HepG2 (cell line): ENCODE data around the gene RECQL. TPM values are rescaled to one million over a fixed set of nuclear protein-coding genes. Genes with fewer than 3 reads are reported as not detected.

Source experiments
- ATAC-seq: fragments of 200-7000 bp; cut with Tn5 transposase; 3 replicates; pipeline ENCODE4 v1.9.1; 2020; ENCODE audit warnings: mild to moderate bottlenecking, moderate library complexity
- BruUV-seq: library from RNA; stranded (reverse); fragments of 400-500 nt; replicated peaks from 2 replicates; lab custom pipeline; 2021; lab: Mats Ljungman, UMichigan
- CTCF ChIA-PET: fragments of 300-600 bp; formaldehyde crosslinking; extraction: SDS; loops from one replicate; lab custom pipeline; 2021; ENCODE audit warnings: low total read pairs, inconsistent platforms, low intra/inter-chr PET ratio; lab: Yijun Ruan, JAX
- POLR2A ChIA-PET: fragments of 350-600 bp; sonication (Branson Sonifier 250); formaldehyde crosslinking; loops from one replicate; lab custom pipeline; 2020; ENCODE audit warnings: antibody characterized with exemption, inconsistent platforms; lab: Yijun Ruan, JAX
- DNase-seq: peaks from one replicate; pipeline ENCODE4 v3.0.0-alpha.2; 2015; ENCODE audit warnings: low spot score
- FAIRE-seq: peaks from 3 replicates; lab custom pipeline; 2011; peaks lifted over from hg19 to GRCh38; lab: Jason Lieb, UNC
- H2AFZ ChIP-seq: one replicate; pipeline ENCODE4 v1.6.1; 2011; ENCODE audit warnings: low read length, inconsistent platforms
- H3K27ac ChIP-seq: fragments of 300-600 bp; 3 replicates; pipeline ENCODE4 v1.8.0; 2011; ENCODE audit warnings: mixed run types, mild to moderate bottlenecking, mixed read lengths, low read length, inconsistent platforms; ENCODE audit not compliant: insufficient read depth; ENCODE audit errors: extremely low read length
- H3K27me3 ChIP-seq, 2 experiments: fragments of 200-600 bp in 1 of 2; 2 replicates in 1 of 2; 3 replicates in 1 of 2; pipeline versions ENCODE4 v1.6.0 to v1.8.0; 2011; ENCODE audit warnings: low read length in 2 of 2, mild to moderate bottlenecking in 2 of 2, moderate library complexity in 2 of 2, inconsistent platforms in 1 of 2; ENCODE audit not compliant: insufficient read depth in 2 of 2, control insufficient read depth in 1 of 2
- H3K36me3 ChIP-seq, 2 experiments: fragments of 200-600 bp in 1 of 2; replicated peaks in 1 of 2; 2 replicates in 1 of 2; 3 replicates in 1 of 2; pipeline versions ENCODE4 v1.5.1 to v1.8.0; 2011; ENCODE audit warnings: low read length in 2 of 2, inconsistent platforms in 1 of 2; ENCODE audit not compliant: insufficient read depth in 2 of 2, control insufficient read depth in 1 of 2
- H3K4me1 ChIP-seq: 2 replicates; pipeline ENCODE4 v1.5.1; 2012; ENCODE audit warnings: low read length, inconsistent platforms; ENCODE audit not compliant: insufficient read depth
- H3K4me2 ChIP-seq: 2 replicates; pipeline ENCODE4 v1.6.0; 2011; ENCODE audit warnings: low read depth, low read length, inconsistent platforms
- H3K4me3 ChIP-seq, 3 experiments: fragments of 200-600 bp in 1 of 3; sonication (generic), shearing (Covaris generic) in 1 of 3; replicated peaks in 1 of 3; 2 replicates each; pipeline ENCODE4 v1.5.1; 2011 to 2016; ENCODE audit warnings: low read length in 3 of 3, inconsistent platforms in 2 of 3, low read depth in 2 of 3, mild to moderate bottlenecking in 2 of 3, control low read depth in 1 of 3, mixed read lengths in 1 of 3; ENCODE audit not compliant: insufficient read depth in 1 of 3
- H3K79me2 ChIP-seq: one replicate; pipeline ENCODE4 v1.6.1; 2011; ENCODE audit warnings: low read length, inconsistent platforms; ENCODE audit not compliant: insufficient read depth
- H3K9ac ChIP-seq: 2 replicates; pipeline ENCODE4 v1.6.0; 2011; ENCODE audit warnings: mild to moderate bottlenecking, low read depth, low read length, inconsistent platforms; ENCODE audit not compliant: insufficient read depth
- H3K9me3 ChIP-seq: 2 replicates; pipeline ENCODE4 v1.5.1; 2012; ENCODE audit warnings: mild to moderate bottlenecking, low read length
- H4K20me1 ChIP-seq: 2 replicates; pipeline ENCODE4 v1.6.0; 2011; ENCODE audit warnings: inconsistent platforms, mild to moderate bottlenecking, low read length, moderate library complexity; ENCODE audit not compliant: insufficient read depth
- ARNTL ChIP-seq: sonication (generic); formaldehyde crosslinking; IDR thresholded peaks from 2 replicates; pipeline ENCODE4 v1.4.0; 2020; ENCODE audit warnings: mild to moderate bottlenecking, missing genetic modification reagents
- GATA4 ChIP-seq: sonication (generic); IDR thresholded peaks from 2 replicates; pipeline ENCODE4 v1.6.1; 2016; ENCODE audit warnings: antibody characterized with exemption, low read depth, borderline replicate concordance
- MAFK ChIP-seq, 2 experiments: IDR thresholded peaks in 1 of 2; conservative IDR thresholded peaks in 1 of 2; 2 replicates each; pipeline ENCODE4 v1.6.1; 2011; ENCODE audit warnings: improper control_type of control experiment in 2 of 2, low read length in 2 of 2
- TFDP1 ChIP-seq: IDR thresholded peaks from 2 replicates; pipeline ENCODE4 v1.6.1; 2016; ENCODE audit warnings: missing compliant biosample characterization, missing genetic modification reagents, borderline replicate concordance
- ZBED4 ChIP-seq: sonication (generic); formaldehyde crosslinking; IDR thresholded peaks from 2 replicates; pipeline ENCODE4 v1.4.0; 2020; ENCODE audit warnings: missing genetic modification reagents, borderline replicate concordance
- ZNF121 ChIP-seq: sonication (generic); formaldehyde crosslinking; IDR thresholded peaks from 2 replicates; pipeline ENCODE4 v1.5.0; 2020; ENCODE audit warnings: mild to moderate bottlenecking, missing genetic modification reagents
- ZNF235 ChIP-seq: sonication (generic); formaldehyde crosslinking; IDR thresholded peaks from 2 replicates; pipeline ENCODE4 v1.8.1; 2023; ENCODE audit warnings: mild to moderate bottlenecking, missing genetic modification reagents, borderline replicate concordance
- ZNF570 ChIP-seq: sonication (generic); formaldehyde crosslinking; IDR thresholded peaks from 2 replicates; pipeline ENCODE4 v1.4.0; 2020; ENCODE audit warnings: mild to moderate bottlenecking, missing genetic modification reagents, borderline replicate concordance
- WGBS: methylation state at CpG from one replicate; pipeline ENCODE4 v1.1.6; 2017; ENCODE audit warnings: low lambda C conversion rate; 5-methylcytosine and 5-hydroxymethylcytosine counted together
- in situ Hi-C: cut with HindIII; loops from 2 replicates; pipeline ENCODE4 v1.10.0; 2017; ENCODE audit warnings: low pct_unique_long_range_greater_than_20kb; ENCODE audit not compliant: extremely low pct_ligation_motif_present
- intact Hi-C: fragments of 100-400 bp; cut with micrococcal nuclease; formaldehyde crosslinking; loops from one replicate; pipeline ENCODE4 v1.10.0; 2022; ENCODE audit not compliant: unreplicated experiment
- polyA plus RNA-seq, 8 experiments: library from polyadenylated mRNA; depleted of rRNA in 3 of 8; stranded (reverse) in 7 of 8; unstranded in 1 of 8; fragments of >200 nt; fragmentation: Illumina TruSeq in 4 of 8; extraction: Trizol in 4 of 8; gene quantifications; 2 replicates each; pipeline versions ENCODE4 v1.2.1 to v1.2.3, GENCODE V29; 2011 to 2016; ENCODE audit warnings: low read depth in 4 of 8, missing spikeins in 1 of 8, mixed read lengths in 1 of 8; ENCODE audit not compliant: insufficient read depth in 1 of 8
- total RNA-seq, 5 experiments: library from RNA; depleted of rRNA; stranded (reverse); fragments of >200 nt; fragmentation: Illumina TruSeq; extraction: Trizol; gene quantifications; 2 replicates each; pipeline ENCODE4 v1.2.3, GENCODE V29; 2016; ENCODE audit warnings: low read depth in 1 of 5

The RECQL gene
- total and polyA plus RNA-seq, 2 of the 13 experiments (the other 11 are each of a cell fraction or from before 2014, with no cell fraction given): 7.2 to 41.5 TPM

- DNase-seq: no peak
- POLR2A ChIA-PET: interaction anchor here (1.3 kb wide), 1 partner anchor 62 kb away, joined by 4 read pairs; the partner anchor contains the start of genes GOLT1B and RECQL
- Histone ChIP-seq H3K4me1 (peaks cover 19% of the 10 kb centered on the region), H2AFZ (no peak overlapping the region), H3K9me3 (no peaks in the 10 kb centered on the region), H3K79me2 (peaks cover 4% of the 10 kb centered on the region), H3K27ac (no peak overlapping the region), H3K36me3 (peaks cover 5 to 17% of the 10 kb centered on the region in 2 experiments; a peak in 4 of 5 replicates), H3K27me3 (peaks cover 0 to 8% of the 10 kb centered on the region in 2 experiments; a peak in 2 of 5 replicates), H3K4me2 (no peak overlapping the region), H3K9ac (no peak overlapping the region), H4K20me1 (no peaks in the 10 kb centered on the region), H3K4me3 (no peak overlapping the region; a peak in 1 of 6 replicates)
- no peak for FAIRE-seq
- in situ Hi-C loops: loop anchor here (10.0 kb wide), 1 partner anchor 125 kb away; no protein-coding TSS in a partner anchor
- CTCF ChIA-PET: no interaction called here
- intact Hi-C loops: loop anchor here (5.0 kb wide), 1 partner anchor 142 kb away; no protein-coding TSS in a partner anchor
- no TSS peak for BruUV-seq
- ATAC-seq: no peak
- 96% methylated on average over 3 of the region's 3 CpGs for whole genome bisulfite sequencing
- TF ChIP-seq ZNF121 (peak; percentile 67; the same call in 1 of the 2 replicates), ZNF235 (CRISPR knock-in tag) (no peak)
- TF ChIP-seq, all 625 proteins: peak for 1
These were observed 62.1 kb downstream of the RECQL start for GRCh38 chr12:21439347-21439746.

GRCh38 chr12:21438643-21439042 is 62.8 kb downstream of the RECQL start:
- WGBS: 75% methylated on average over 5 of the region's 5 CpGs
- Histone ChIP-seq H3K79me2 (peaks cover 4% of the 10 kb centered on the region), H2AFZ (no peak overlapping the region), H4K20me1 (no peaks in the 10 kb centered on the region), H3K4me2 (peak overlapping the region; percentile 70), H3K9me3 (no peaks in the 10 kb centered on the region), H3K27ac (no peak overlapping the region), H3K4me3 (peak overlapping the region; percentile 78 to 80 (median 79)), H3K36me3 (peaks cover 5 to 17% of the 10 kb centered on the region in 2 experiments; a peak in 4 of 5 replicates), H3K4me1 (peaks cover 19% of the 10 kb centered on the region), H3K27me3 (peaks cover 1 to 11% of the 10 kb centered on the region in 2 experiments; a peak in 2 of 5 replicates), H3K9ac (peak overlapping the region; percentile 87; the same call in 1 of the 2 replicates)
- ChIA-PET CTCF (no interaction called here), POLR2A (interaction anchor here (1.7 kb wide), 1 partner anchor 22 kb away, joined by 7 read pairs; no protein-coding TSS in a partner anchor)
- ATAC-seq (no peak), FAIRE-seq (no peak), DNase-seq (no peak)
- TF ChIP-seq GATA4 (no peak), TFDP1 (no peak), ARNTL (CRISPR knock-in tag) (no peak), MAFK (conservative IDR thresholded peaks at IDR 0.05 in 1 of 2, IDR thresholded peaks at IDR 0.05 in 1 of 2; ENCODE audit: low read length in 2 of 2) (no peak), ZNF570 (CRISPR knock-in tag) (no peak), ZBED4 (CRISPR knock-in tag) (no peak)
- intact Hi-C loops (loop anchor here (5.0 kb wide), 1 partner anchor 141 kb away; no protein-coding TSS in a partner anchor), in situ Hi-C loops (loop anchor here (10.0 kb wide), 1 partner anchor 124 kb away; no protein-coding TSS in a partner anchor)
- BruUV-seq: no TSS peak
